Trophoblast cell (in vitro differentiated cells and primary cell): Measurements from ENCODE around the gene EXOSC5. TPM values are rescaled to one million over a fixed set of nuclear protein-coding genes. Genes with fewer than 3 reads are reported as not detected.
A peak's percentile ranks its signal among the peaks of the same experiment; 100 is the strongest.

ENCODE experiments used
- DNase-seq, 2 donors: peaks; one replicate each; pipeline ENCODE4 v3.0.0-alpha.2; 2016
- H2AFZ ChIP-seq: 2 replicates; pipeline ENCODE4 v1.6.1; 2013; ENCODE audit warnings: low read length, moderate library complexity, mild to moderate bottlenecking; ENCODE audit not compliant: insufficient read depth, poor library complexity
- H2AK5ac ChIP-seq: 2 replicates; pipeline ENCODE4 v1.6.1; 2013; ENCODE audit warnings: mild to moderate bottlenecking, low read length
- H2BK120ac ChIP-seq: 2 replicates; pipeline ENCODE4 v1.6.1; 2013; ENCODE audit warnings: low read length, mild to moderate bottlenecking, moderate library complexity; ENCODE audit not compliant: insufficient read depth, poor library complexity
- H2BK12ac ChIP-seq: 2 replicates; pipeline ENCODE4 v1.6.1; 2013; ENCODE audit warnings: mild to moderate bottlenecking, low read length, moderate library complexity
- H2BK5ac ChIP-seq: 2 replicates; pipeline ENCODE4 v1.6.1; 2013; ENCODE audit warnings: low read length, low read depth, moderate library complexity, mild to moderate bottlenecking; ENCODE audit not compliant: poor library complexity
- H3K14ac ChIP-seq: 2 replicates; pipeline ENCODE4 v1.6.1; 2013; ENCODE audit warnings: mild to moderate bottlenecking, low read length
- H3K18ac ChIP-seq: 2 replicates; pipeline ENCODE4 v1.6.1; 2013; ENCODE audit warnings: mild to moderate bottlenecking, low read length
- H3K23ac ChIP-seq: 2 replicates; pipeline ENCODE4 v1.6.1; 2013; ENCODE audit warnings: low read length
- H3K27ac ChIP-seq: 2 replicates; pipeline ENCODE4 v1.5.1; 2013; ENCODE audit warnings: low read depth, mild to moderate bottlenecking, inconsistent platforms, low read length, moderate library complexity
- H3K27me3 ChIP-seq: 2 replicates; pipeline ENCODE4 v1.6.1; 2013; ENCODE audit warnings: inconsistent platforms, mild to moderate bottlenecking, low read length, moderate library complexity; ENCODE audit not compliant: insufficient read depth
- H3K36me3 ChIP-seq, 2 experiments: 1 replicate in 1 of 2; 2 replicates in 1 of 2; pipeline ENCODE4 v1.6.1; 2013; ENCODE audit warnings: low read length in 2 of 2, mild to moderate bottlenecking in 2 of 2, moderate library complexity in 1 of 2; ENCODE audit not compliant: insufficient read depth in 2 of 2, control insufficient read depth in 1 of 2
- H3K4ac ChIP-seq: 2 replicates; pipeline ENCODE4 v1.6.1; 2013; ENCODE audit warnings: low read depth, mild to moderate bottlenecking, low read length, moderate library complexity
- H3K4me1 ChIP-seq, 2 experiments: 1 replicate in 1 of 2; 2 replicates in 1 of 2; pipeline ENCODE4 v1.6.1; 2013; ENCODE audit warnings: low read length in 2 of 2, mild to moderate bottlenecking in 2 of 2, moderate library complexity in 1 of 2; ENCODE audit not compliant: insufficient read depth in 2 of 2, control insufficient read depth in 1 of 2
- H3K4me2 ChIP-seq: 2 replicates; pipeline ENCODE4 v1.6.1; 2013; ENCODE audit warnings: inconsistent platforms, mild to moderate bottlenecking, low read length, moderate library complexity
- H3K4me3 ChIP-seq: 2 replicates; pipeline ENCODE4 v1.5.1; 2013; ENCODE audit warnings: mild to moderate bottlenecking, low read depth, low read length, inconsistent platforms
- H3K79me1 ChIP-seq: one replicate; pipeline ENCODE4 v1.6.1; 2013; ENCODE audit warnings: low read length
- H3K79me2 ChIP-seq: 2 replicates; pipeline ENCODE4 v1.6.1; 2013; ENCODE audit warnings: low read length, mild to moderate bottlenecking; ENCODE audit not compliant: control insufficient read depth, insufficient read depth, poor library complexity
- H3K9ac ChIP-seq: 2 replicates; pipeline ENCODE4 v1.6.1; 2013; ENCODE audit warnings: mild to moderate bottlenecking, low read length
- H3K9me3 ChIP-seq: 2 replicates; pipeline ENCODE4 v1.6.1; 2013; ENCODE audit warnings: low read depth, mild to moderate bottlenecking, control low read depth, inconsistent platforms, low read length; ENCODE audit not compliant: insufficient read depth
- H4K12ac ChIP-seq: 2 replicates; pipeline ENCODE4 v1.6.1; 2013; ENCODE audit warnings: low read depth, mild to moderate bottlenecking, low read length, moderate library complexity
- H4K8ac ChIP-seq: 2 replicates; pipeline ENCODE4 v1.6.1; 2013; ENCODE audit warnings: low read depth, mild to moderate bottlenecking, low read length, moderate library complexity
- H4K91ac ChIP-seq: one replicate; pipeline ENCODE4 v1.6.1; 2013; ENCODE audit warnings: low read depth, mild to moderate bottlenecking, low read length, moderate library complexity
- WGBS: extraction: QIAGEN DNeasy Blood & Tissue Kit; methylation state at CpG from one replicate; pipeline ENCODE4 v1.1.7; 2013; ENCODE audit warnings: missing lambda C conversion rate; ENCODE audit not compliant: insufficient read length, insufficient coverage; ENCODE audit errors: extremely low coverage; 5-methylcytosine and 5-hydroxymethylcytosine counted together
- polyA plus RNA-seq: library from polyadenylated mRNA; stranded (reverse); fragments of 200-250 nt; gene quantifications from 2 replicates; pipeline ENCODE4 v1.2.3, GENCODE V29; 2013

Gene EXOSC5
- 8.1 and 8.4 TPM in 2 replicates for polyA plus RNA-seq

DNA sequence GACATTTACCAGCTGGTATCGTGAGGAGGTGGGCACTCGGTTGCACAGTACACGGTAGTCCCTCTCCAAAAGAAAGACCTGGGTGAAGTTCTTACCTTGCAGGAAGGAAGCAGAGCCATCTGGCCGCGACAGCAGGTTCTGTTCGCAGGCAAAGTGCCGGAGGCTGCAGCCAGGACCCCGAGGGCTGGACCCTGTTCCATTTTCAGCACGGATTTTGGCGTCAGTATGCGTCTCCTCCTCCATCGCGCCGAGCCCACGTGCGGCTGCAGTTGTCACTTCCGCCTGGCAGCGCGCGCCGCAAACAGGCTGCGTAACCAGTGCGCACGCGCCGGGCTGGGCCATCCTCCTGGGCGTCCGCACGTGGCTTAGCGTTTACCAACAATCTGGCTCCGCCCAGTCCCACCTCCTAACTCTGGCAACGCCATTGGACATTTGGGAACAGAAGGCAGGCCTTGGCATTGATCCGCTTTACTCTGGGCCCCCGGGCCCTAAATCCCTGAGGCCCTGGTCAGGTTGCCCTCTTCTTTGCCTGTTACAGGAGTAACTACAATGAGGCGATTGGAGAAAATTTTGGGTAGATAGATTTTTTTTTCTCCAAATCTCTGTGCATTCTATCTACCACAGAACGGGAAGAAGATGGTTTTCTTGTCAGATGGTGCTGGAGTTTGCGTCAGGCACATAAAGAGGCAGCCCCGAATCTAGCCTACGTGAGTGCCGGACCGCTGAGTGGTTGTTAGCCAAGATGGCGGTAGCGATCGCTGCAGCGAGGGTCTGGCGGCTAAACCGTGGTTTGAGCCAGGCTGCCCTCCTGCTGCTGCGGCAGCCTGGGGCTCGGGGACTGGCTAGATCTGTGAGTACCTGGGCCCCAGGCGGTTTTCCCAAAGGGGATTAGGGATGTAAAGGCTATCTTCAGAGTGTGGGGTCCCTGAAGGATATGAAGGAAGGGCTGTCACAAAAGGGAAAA lies at the start of gene EXOSC5, which contains the start of gene BCKDHA:
Gene EXOSC5, minus strand, starts transcription at position 274 of the 964 bp plus-strand sequence. Its CDS starts 31 bp downstream, at position 243.
Gene BCKDHA, plus strand, starts transcription at position 733 of the 964 bp plus-strand sequence. Its CDS starts 10 bp downstream, at position 743.
- Histone ChIP-seq H3K4me1 (peaks cover 3% of the 10 kb centered on the region in 2 experiments), H3K36me3 (no peaks in the 10 kb centered on the region), H3K79me2 (peaks cover 5% of the 10 kb centered on the region), H3K4ac (peak within 1 kb of the TSS; percentile 93), H3K4me3 (peak within 1 kb of the TSS; percentile 95), H2BK120ac (peak within 1 kb of the TSS; percentile 57), H4K91ac (peak within 1 kb of the TSS; percentile 75), H3K9ac (peak within 1 kb of the TSS; percentile 99), H2AK5ac (peak within 1 kb of the TSS; percentile 43), H2BK5ac (peak within 1 kb of the TSS; percentile 20), H3K9me3 (no peaks in the 10 kb centered on the region), H2BK12ac (no peak within 1 kb of the TSS), H3K18ac (peak within 1 kb of the TSS; percentile 93), H3K79me1 (peaks cover 4% of the 10 kb centered on the region), H3K27me3 (no peaks in the 10 kb centered on the region), H4K12ac (peak within 1 kb of the TSS; percentile 74), H3K14ac (peak within 1 kb of the TSS; percentile 89), H3K23ac (no peak within 1 kb of the TSS), H3K27ac (no peak within 1 kb of the TSS), H2AFZ (peak within 1 kb of the TSS; percentile 95), H3K4me2 (peak within 1 kb of the TSS; percentile 89), H4K8ac (peak within 1 kb of the TSS; percentile 95)
- no CpG with 5 or more reads among the region's 50 CpGs for WGBS
- DNase-seq, result peak; percentile 100

DNA sequence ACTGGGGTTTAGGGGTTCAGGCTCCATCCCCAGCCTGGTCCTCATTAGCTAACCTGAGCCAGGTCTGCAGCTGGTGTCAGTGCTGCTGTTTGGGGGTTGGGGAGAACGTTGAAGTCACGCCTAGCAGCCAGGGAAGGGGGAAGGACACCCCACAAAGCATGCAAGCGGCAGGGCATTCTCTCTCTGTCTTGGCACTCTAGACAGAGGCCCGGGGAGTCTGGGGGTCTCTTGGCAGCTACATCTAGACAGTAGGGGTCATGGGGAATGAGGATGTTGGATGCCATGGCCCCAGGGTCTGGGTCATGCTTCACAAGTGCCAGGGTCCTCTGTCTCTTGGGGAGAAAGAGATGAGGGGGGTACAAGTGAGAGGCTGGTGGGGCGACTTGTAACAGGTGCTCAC lies 48.4 kb upstream of the EXOSC5 start:
- Histone ChIP-seq H3K27ac (no peak overlapping the region), H2AK5ac (no peak overlapping the region), H3K27me3 (no peaks in the 10 kb centered on the region), H3K4me2 (no peak overlapping the region), H3K4ac (no peak overlapping the region), H3K23ac (no peak overlapping the region), H4K12ac (no peak overlapping the region), H2BK120ac (no peak overlapping the region), H3K4me3 (no peak overlapping the region), H3K9me3 (peaks cover 5% of the 10 kb centered on the region), H3K79me1 (no peaks in the 10 kb centered on the region), H2BK12ac (no peak overlapping the region), H3K79me2 (no peaks in the 10 kb centered on the region), H3K4me1 (no peaks in the 10 kb centered on the region), H3K9ac (no peak overlapping the region), H3K14ac (no peak overlapping the region), H4K8ac (no peak overlapping the region), H3K36me3 (no peaks in the 10 kb centered on the region), H3K18ac (no peak overlapping the region), H4K91ac (no peak overlapping the region), H2AFZ (no peak overlapping the region), H2BK5ac (no peak overlapping the region)
- no CpG with 5 or more reads among the region's 5 CpGs for WGBS
- no peak for DNase-seq

DNA sequence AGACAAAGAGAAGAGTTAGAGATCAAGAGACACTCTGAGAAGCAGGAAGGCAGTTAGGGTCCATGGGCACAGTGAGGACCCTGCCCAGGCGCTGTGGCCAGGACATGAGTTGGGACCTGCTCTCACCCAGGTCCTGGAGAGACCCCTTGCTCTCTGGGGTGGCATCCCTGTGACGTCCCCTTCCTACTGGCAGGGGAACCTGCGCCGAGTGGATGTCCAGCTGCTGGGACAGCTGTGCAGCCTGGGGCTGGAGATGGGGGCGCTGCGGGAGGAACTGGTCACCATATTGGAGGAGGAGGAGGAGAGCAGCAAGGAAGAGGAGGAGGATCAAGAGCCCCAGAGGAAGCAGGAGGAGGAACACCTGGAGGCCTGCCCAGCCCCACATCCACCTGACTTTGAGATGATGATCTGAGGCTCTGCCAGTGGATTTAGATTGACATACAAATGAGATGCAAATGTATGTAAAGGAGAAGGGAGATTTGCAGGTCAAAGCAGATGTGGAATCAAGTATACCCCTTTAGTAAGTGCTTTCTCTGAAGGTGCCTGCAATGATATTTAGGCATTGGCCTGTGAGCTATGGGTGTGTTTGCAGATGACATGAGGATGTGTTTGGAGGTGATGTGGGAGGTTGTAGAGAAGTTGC lies 46.8 kb upstream of the EXOSC5 start:
- H3K9me3 ChIP-seq, result peaks cover 5% of the 10 kb centered on the region
- H3K4ac ChIP-seq, result no peak overlapping the region
- H3K4me2 ChIP-seq, result no peak overlapping the region
- H2BK120ac ChIP-seq, result no peak overlapping the region
- no peak overlapping the region for H2AK5ac ChIP-seq
- no peak overlapping the region for H2BK12ac ChIP-seq
- H3K18ac ChIP-seq, result no peak overlapping the region
- H3K79me2 ChIP-seq, result no peaks in the 10 kb centered on the region
- no peak for DNase-seq
- no peak overlapping the region for H3K14ac ChIP-seq
- no peaks in the 10 kb centered on the region for H3K27me3 ChIP-seq
- no peak overlapping the region for H2BK5ac ChIP-seq
- H3K36me3 ChIP-seq, result no peaks in the 10 kb centered on the region
- no peak overlapping the region for H4K12ac ChIP-seq
- H3K4me1 ChIP-seq, result no peaks in the 10 kb centered on the region
- H4K8ac ChIP-seq, result no peak overlapping the region
- H2AFZ ChIP-seq, result no peak overlapping the region
- no peak overlapping the region for H3K9ac ChIP-seq
- H3K4me3 ChIP-seq, result no peak overlapping the region
- H4K91ac ChIP-seq, result no peak overlapping the region
- peaks cover 2% of the 10 kb centered on the region for H3K79me1 ChIP-seq
- whole genome bisulfite sequencing, result no CpG with 5 or more reads among the region's 6 CpGs
- H3K27ac ChIP-seq, result no peak overlapping the region
- H3K23ac ChIP-seq, result no peak overlapping the region

- H3K4me1 ChIP-seq, result no peaks in the 10 kb centered on the region
- no peak within 1 kb of the TSS for H3K9ac ChIP-seq
- H3K27me3 ChIP-seq, result no peaks in the 10 kb centered on the region
- H3K18ac ChIP-seq, result no peak within 1 kb of the TSS
- no peak within 1 kb of the TSS for H2AK5ac ChIP-seq
- H2BK5ac ChIP-seq, result no peak within 1 kb of the TSS
- no peak for DNase-seq
- H3K4ac ChIP-seq, result no peak within 1 kb of the TSS
- H4K91ac ChIP-seq, result no peak within 1 kb of the TSS
- H3K36me3 ChIP-seq, result peaks cover 3% of the 10 kb centered on the region in 2 experiments
- H2BK12ac ChIP-seq, result no peak within 1 kb of the TSS
- no peak within 1 kb of the TSS for H3K4me2 ChIP-seq
- H3K4me3 ChIP-seq, result no peak within 1 kb of the TSS
- H2AFZ ChIP-seq, result no peak within 1 kb of the TSS
- H3K79me2 ChIP-seq, result no peaks in the 10 kb centered on the region
- no peak within 1 kb of the TSS for H3K23ac ChIP-seq
- no CpG with 5 or more reads among the region's 7 CpGs for WGBS
- H2BK120ac ChIP-seq, result no peak within 1 kb of the TSS
- no peak within 1 kb of the TSS for H3K14ac ChIP-seq
- H4K8ac ChIP-seq, result no peak within 1 kb of the TSS
- no peak within 1 kb of the TSS for H4K12ac ChIP-seq
- no peak within 1 kb of the TSS for H3K27ac ChIP-seq
- H3K9me3 ChIP-seq, result peaks cover 5% of the 10 kb centered on the region
- H3K79me1 ChIP-seq, result peaks cover 2% of the 10 kb centered on the region
These were observed 45.6 kb upstream of the EXOSC5 start, which contains the start of gene ERICH4 for GRCh38 chr19:41442473-41443355. TSS of gene ERICH4 (plus strand) at chr19:41443156. CDS start at chr19:41443170, 14 bp downstream.
